RWPE2 (cell line): Measurements from ENCODE around the gene SLCO3A1.
"Not testable (repeated sequence)": the region's sequence is repeated elsewhere in the genome, so short reads cannot be mapped to it uniquely, and the experiment has no call there.

ENCODE experiments used
- ATAC-seq: fragments of 200-7000 bp; cut with Tn5 transposase; 3 replicates; pipeline ENCODE4 v1.9.1; 2021; ENCODE audit warnings: low read depth
- DNase-seq: peaks from one replicate; pipeline ENCODE4 v3.0.0-alpha.2; 2020; ENCODE audit warnings: low spot score
- H3K27ac ChIP-seq: fragments of 450-650 bp; 2 replicates; pipeline ENCODE4 v1.5.1; 2017; ENCODE audit warnings: mild to moderate bottlenecking; ENCODE audit not compliant: poor library complexity, severe bottlenecking
- H3K27me3 ChIP-seq: fragments of 250-450 bp; sonication (Bioruptor Pico); 2 replicates; pipeline ENCODE4 v1.5.1; 2021; ENCODE audit warnings: mild to moderate bottlenecking, moderate library complexity; ENCODE audit not compliant: insufficient read depth, poor library complexity, severe bottlenecking
- H3K36me3 ChIP-seq: fragments of 250-450 bp; sonication (Bioruptor Pico); 2 replicates; pipeline ENCODE4 v1.5.1; 2020; ENCODE audit warnings: low read depth, mild to moderate bottlenecking, moderate library complexity
- H3K4me1 ChIP-seq: fragments of 250-450 bp; sonication (Bioruptor Pico); 2 replicates; pipeline ENCODE4 v1.5.1; 2021; ENCODE audit warnings: mild to moderate bottlenecking, moderate library complexity; ENCODE audit not compliant: insufficient read depth, poor library complexity, severe bottlenecking
- H3K4me3 ChIP-seq: fragments of 250-450 bp; sonication (Bioruptor Pico); 2 replicates; pipeline ENCODE4 v1.5.1; 2021; ENCODE audit warnings: mild to moderate bottlenecking, moderate library complexity; ENCODE audit not compliant: severe bottlenecking
- H3K9me3 ChIP-seq: fragments of 250-450 bp; sonication (Bioruptor Pico); 2 replicates; pipeline ENCODE4 v1.5.1; 2021; ENCODE audit warnings: mild to moderate bottlenecking, moderate library complexity; ENCODE audit not compliant: severe bottlenecking
- CTCF ChIP-seq: fragments of 450-650 bp; IDR thresholded peaks from one replicate; pipeline ENCODE4 v1.5.1; 2017; ENCODE audit warnings: mild to moderate bottlenecking, moderate library complexity; ENCODE audit not compliant: poor library complexity, severe bottlenecking

SLCO3A1 gene

GRCh38 chr15:91956026-91956723 lies 102.7 kb downstream of the SLCO3A1 start:
- no peaks in the 10 kb centered on the region for H3K9me3 ChIP-seq
- no peaks in the 10 kb centered on the region for H3K27me3 ChIP-seq
- no peak overlapping the region for H3K4me3 ChIP-seq
- H3K36me3 ChIP-seq, result no peaks in the 10 kb centered on the region
- ATAC-seq (peak; percentile 68), DNase-seq (no peak)
- peaks cover 42% of the 10 kb centered on the region for H3K4me1 ChIP-seq
- H3K27ac ChIP-seq, result peak overlapping the region; percentile 90
- no peak for TF ChIP-seq CTCF

GRCh38 chr15:91961357-91961756 lies 107.8 kb downstream of the SLCO3A1 start:
- Histone ChIP-seq H3K27ac (no peak overlapping the region), H3K4me3 (no peak overlapping the region), H3K4me1 (peaks cover 30% of the 10 kb centered on the region), H3K27me3 (no peaks in the 10 kb centered on the region), H3K9me3 (no peaks in the 10 kb centered on the region), H3K36me3 (no peaks in the 10 kb centered on the region)
- ATAC-seq, result no peak
- no peak for DNase-seq
- no peak for TF ChIP-seq CTCF

GRCh38 chr15:91963747-91964146 lies 110.2 kb downstream of the SLCO3A1 start:
- peaks cover 41% of the 10 kb centered on the region for H3K4me1 ChIP-seq
- not testable (repeated sequence) for DNase-seq, H3K9me3 ChIP-seq, H3K4me3 ChIP-seq, H3K27me3 ChIP-seq, ATAC-seq, H3K36me3 ChIP-seq
- peak overlapping the region; percentile 96 for H3K27ac ChIP-seq

GRCh38 chr15:91965501-91966193 lies 112.1 kb downstream of the SLCO3A1 start:
- Histone ChIP-seq H3K4me3 (no peak overlapping the region), H3K27me3 (no peaks in the 10 kb centered on the region), H3K9me3 (no peaks in the 10 kb centered on the region), H3K27ac (peak overlapping the region; percentile 96), H3K36me3 (no peaks in the 10 kb centered on the region), H3K4me1 (peaks cover 41% of the 10 kb centered on the region)
- ATAC-seq, result peak; percentile 90
- no peak for TF ChIP-seq CTCF
- peak; percentile 92 for DNase-seq

GRCh38 chr15:91966194-91966552 lies 112.7 kb downstream of the SLCO3A1 start:
- Histone ChIP-seq H3K27ac (peak overlapping the region; percentile 96), H3K4me3 (no peak overlapping the region), H3K4me1 (peaks cover 41% of the 10 kb centered on the region), H3K36me3 (no peaks in the 10 kb centered on the region), H3K9me3 (no peaks in the 10 kb centered on the region), H3K27me3 (no peaks in the 10 kb centered on the region)
- ATAC-seq, result peak; percentile 41; the same call in 2 of the 3 replicates
- DNase-seq, result no peak
- TF ChIP-seq CTCF, result no peak
